ENCODE measurements around the gene NAT9.

DNA sequence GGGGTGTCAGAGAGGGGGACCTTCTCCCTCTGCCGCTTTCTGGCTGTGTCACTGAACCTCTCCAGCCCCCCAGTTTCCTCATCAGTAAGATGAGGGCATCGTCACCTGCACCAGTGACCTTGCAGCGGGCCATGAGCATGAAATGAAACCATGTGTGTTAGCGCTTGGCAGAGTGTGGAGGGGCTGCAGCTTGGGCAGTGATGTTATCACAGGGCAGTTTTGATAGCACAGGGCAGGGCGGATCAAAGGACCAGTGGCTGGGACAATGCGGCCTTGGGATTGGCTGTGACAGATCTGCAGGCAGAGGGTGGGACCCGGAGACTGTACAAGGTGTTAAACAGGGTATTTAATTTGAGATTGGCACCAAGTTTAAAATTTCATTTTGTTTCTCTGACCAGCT, 38.9 kb upstream of the NAT9 start:
- TF ChIP-seq POLR2A (IDR thresholded peaks at IDR 0.05; ENCODE audit: low read length) = no peak
- TF ChIP-seq GATA1 (IDR thresholded peaks at IDR 0.05; ENCODE audit: low read depth, low read length) = no peak
